ENCODE measurements around the gene ZBTB40.

The ZBTB40 gene

GRCh38 chr1:22547186-22547817 is 95.7 kb downstream of the ZBTB40 start:
- TF ChIP-seq CTCF (IDR thresholded peaks at IDR 0.05; ENCODE audit: borderline replicate concordance, control extremely low read depth, extremely low read depth, insufficient read depth, missing control alignments), result no peak
- DNase-seq (ENCODE audit: low spot score), result no peak
- in situ Hi-C loops (cut with MboI; ENCODE audit: low sequenced_read_pairs, unreplicated experiment), result no loop called here

- no peak for TF ChIP-seq CTCF (IDR thresholded peaks at IDR 0.05; ENCODE audit: borderline replicate concordance, control extremely low read depth, extremely low read depth, insufficient read depth, missing control alignments)
- in situ Hi-C loops (cut with MboI; ENCODE audit: low sequenced_read_pairs, unreplicated experiment), result no loop called here
Observed at GRCh38 chr1:22547818-22548462, 96.3 kb downstream of the ZBTB40 start.

GRCh38 chr1:22550021-22550420 is 98.4 kb downstream of the ZBTB40 start:
- TF ChIP-seq CTCF (IDR thresholded peaks at IDR 0.05; ENCODE audit: borderline replicate concordance, control extremely low read depth, extremely low read depth, insufficient read depth, missing control alignments), result no peak
- DNase-seq (ENCODE audit: low spot score), result no peak
- in situ Hi-C loops (cut with MboI; ENCODE audit: low sequenced_read_pairs, unreplicated experiment), result no loop called here

More at GRCh38 chr1:22547818-22548462, 96.3 kb downstream of the ZBTB40 start:
- no peak for DNase-seq (ENCODE audit: low spot score)

GRCh38 chr1:22551591-22551990 is 99.9 kb downstream of the ZBTB40 start:
- in situ Hi-C loops (cut with MboI; ENCODE audit: low sequenced_read_pairs, unreplicated experiment), result no loop called here
- no peak for TF ChIP-seq CTCF (IDR thresholded peaks at IDR 0.05; ENCODE audit: borderline replicate concordance, control extremely low read depth, extremely low read depth, insufficient read depth, missing control alignments)
- DNase-seq (ENCODE audit: low spot score), result no peak

- in situ Hi-C loops (cut with MboI; ENCODE audit: low sequenced_read_pairs, unreplicated experiment), result no loop called here
- DNase-seq (ENCODE audit: low spot score), result no peak
- TF ChIP-seq CTCF (IDR thresholded peaks at IDR 0.05; ENCODE audit: borderline replicate concordance, control extremely low read depth, extremely low read depth, insufficient read depth, missing control alignments), result no peak
Observed at GRCh38 chr1:22552021-22552420, 100.4 kb downstream of the ZBTB40 start.

- TF ChIP-seq CTCF (IDR thresholded peaks at IDR 0.05; ENCODE audit: borderline replicate concordance, control extremely low read depth, extremely low read depth, insufficient read depth, missing control alignments), result no peak
- in situ Hi-C loops (cut with MboI; ENCODE audit: low sequenced_read_pairs, unreplicated experiment), result no loop called here
- DNase-seq (ENCODE audit: low spot score), result no peak
Observed at GRCh38 chr1:22553104-22553880, 101.6 kb downstream of the ZBTB40 start.

All from GM13976 (cell line).